ENCODE data around the gene NAGPA.

DNA sequence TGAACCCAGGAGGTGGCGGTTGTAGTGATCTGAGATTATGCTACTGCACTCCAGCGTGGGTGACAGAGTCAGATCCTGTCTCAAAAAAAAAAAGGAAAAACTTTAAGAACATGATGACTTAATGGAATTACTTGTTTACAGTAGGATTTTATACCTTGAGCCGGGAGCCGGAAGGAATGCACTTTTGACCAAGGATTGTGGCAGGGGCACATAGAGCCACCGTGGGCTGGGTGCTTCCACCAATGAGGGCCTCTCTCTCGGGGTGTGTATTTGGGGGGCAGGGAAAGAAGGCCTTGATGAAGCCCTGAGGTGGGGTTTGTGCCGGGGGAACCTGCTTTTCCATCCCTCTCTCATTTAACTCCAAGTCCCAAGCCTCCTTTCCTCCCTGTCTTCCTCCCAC, 6.7 kb upstream of the NAGPA start:
- TF ChIP-seq POLR2A (IDR thresholded peaks at IDR 0.05; ENCODE audit: low read length) (no peak), GATA1 (IDR thresholded peaks at IDR 0.05; ENCODE audit: low read depth, low read length) (no peak)

Data from erythroblast (primary cell).